Breast epithelium (tissue), 4 donors: ENCODE data around the gene NEBL. TPM values are rescaled to one million over a fixed set of nuclear protein-coding genes. Genes with fewer than 3 reads are reported as not detected.

Source experiments
- DNase-seq, 2 donors: peaks; one replicate each; pipeline ENCODE4 v3.0.0-alpha.2; 2019; ENCODE audit warnings: low spot score in 2 of 2
- H3K27ac ChIP-seq, 2 donors: fragments of 200-600 bp; sonication (generic) in 1 of 2; one replicate each; pipeline ENCODE4 v1.5.1; 2016 to 2019; ENCODE audit warnings: mild to moderate bottlenecking in 1 of 2
- H3K27me3 ChIP-seq, 2 donors: fragments of 200-600 bp; sonication (generic) in 1 of 2; one replicate each; pipeline versions ENCODE4 v1.5.1 to v1.6.0; 2017 to 2019; ENCODE audit warnings: control low read depth in 1 of 2, mild to moderate bottlenecking in 1 of 2
- H3K36me3 ChIP-seq: fragments of 200-600 bp; one replicate; pipeline ENCODE4 v1.5.1; 2019
- H3K4me1 ChIP-seq, 2 donors: fragments of 200-600 bp; sonication (generic); one replicate each; pipeline ENCODE4 v1.5.1; 2016 to 2019; ENCODE audit warnings: control low read depth in 1 of 2
- H3K4me3 ChIP-seq, 3 donors: fragments of 200-600 bp; sonication (generic); 1 replicate in 2 of 3; 2 replicates in 1 of 3; pipeline ENCODE4 v1.5.1; 2016 to 2019; ENCODE audit warnings: mild to moderate bottlenecking in 3 of 3, moderate library complexity in 2 of 3
- H3K9me3 ChIP-seq, 2 donors: fragments of 200-600 bp; sonication (generic) in 1 of 2; one replicate each; pipeline ENCODE4 v1.5.1; 2016 to 2019; ENCODE audit warnings: control low read depth in 1 of 2
- CTCF ChIP-seq, 3 donors: fragments of 450-650 bp; IDR thresholded peaks; one replicate each; pipeline ENCODE4 v1.5.1; 2016 to 2017; ENCODE audit warnings: antibody characterized with exemption in 3 of 3, mild to moderate bottlenecking in 3 of 3, moderate library complexity in 3 of 3
- POLR2A ChIP-seq: fragments of 450-650 bp; IDR thresholded peaks from one replicate; pipeline ENCODE4 v1.6.1; 2016; ENCODE audit warnings: antibody characterized with exemption, mild to moderate bottlenecking, moderate library complexity
- POLR2AphosphoS5 ChIP-seq, 3 donors: sonication (generic); formaldehyde crosslinking; IDR thresholded peaks; one replicate each; pipeline ENCODE4 v1.6.1; 2017; ENCODE audit warnings: antibody characterized with exemption in 3 of 3
- intact Hi-C: fragments of 100-400 bp; cut with DNase I; formaldehyde crosslinking; loops from one replicate; pipeline ENCODE4 v1.15.1; 2023; ENCODE audit warnings: low total_unique reads
- total RNA-seq, 3 donors: library from RNA; depleted of rRNA; stranded (reverse); fragments of >200 nt; gene quantifications; one replicate each; pipeline ENCODE4 v1.1.0, GENCODE V29; 2016

The NEBL gene
- total RNA-seq, 3 donors from 2014 or later: 3.8 to 313 (median 85.2) TPM

- H3K4me1 ChIP-seq: no peaks in the 10 kb centered on the region
- DNase-seq: no peak
- no peak overlapping the region for H3K27ac ChIP-seq
- H3K4me3 ChIP-seq: no peak overlapping the region
- intact Hi-C loops: no loop called here
- TF ChIP-seq CTCF (IDR thresholded peaks at IDR 0.05) (no peak), POLR2A (no peak), POLR2AphosphoS5 (IDR thresholded peaks at IDR 0.05) (no peak)
- H3K27me3 ChIP-seq: no peaks in the 10 kb centered on the region
- no peaks in the 10 kb centered on the region for H3K36me3 ChIP-seq
- H3K9me3 ChIP-seq: no peaks in the 10 kb centered on the region
These were observed 9.2 kb downstream of the NEBL start for GRCh38 chr10:20887706-20888555.

GRCh38 chr10:20885678-20886077 lies 11.4 kb downstream of the NEBL start:
- no peaks in the 10 kb centered on the region for H3K36me3 ChIP-seq
- DNase-seq: no peak
- H3K4me3 ChIP-seq: no peak overlapping the region
- H3K27ac ChIP-seq: no peak overlapping the region
- intact Hi-C loops: no loop called here
- no peak for TF ChIP-seq POLR2A
- no peak for TF ChIP-seq POLR2AphosphoS5 (IDR thresholded peaks at IDR 0.05)
- no peak for TF ChIP-seq CTCF (IDR thresholded peaks at IDR 0.05)
- H3K4me1 ChIP-seq: no peaks in the 10 kb centered on the region
- no peaks in the 10 kb centered on the region for H3K27me3 ChIP-seq
- no peaks in the 10 kb centered on the region for H3K9me3 ChIP-seq

- no peak for DNase-seq
- H3K9me3 ChIP-seq: no peaks in the 10 kb centered on the region
- H3K36me3 ChIP-seq: no peaks in the 10 kb centered on the region
- no peak for TF ChIP-seq POLR2A
- TF ChIP-seq POLR2AphosphoS5 (IDR thresholded peaks at IDR 0.05): no peak
- TF ChIP-seq CTCF (IDR thresholded peaks at IDR 0.05): no peak
- H3K27ac ChIP-seq: no peak overlapping the region
- intact Hi-C loops: no loop called here
- no peaks in the 10 kb centered on the region for H3K27me3 ChIP-seq
- no peak overlapping the region for H3K4me3 ChIP-seq
- no peaks in the 10 kb centered on the region for H3K4me1 ChIP-seq
These were observed 13.6 kb downstream of the NEBL start for GRCh38 chr10:20883552-20883951.

- Histone ChIP-seq H3K4me3 (no peak overlapping the region), H3K9me3 (no peaks in the 10 kb centered on the region), H3K27me3 (no peaks in the 10 kb centered on the region), H3K27ac (no peak overlapping the region), H3K4me1 (no peaks in the 10 kb centered on the region), H3K36me3 (no peaks in the 10 kb centered on the region)
- intact Hi-C loops: no loop called here
- no peak for DNase-seq
- TF ChIP-seq POLR2AphosphoS5 (IDR thresholded peaks at IDR 0.05): no peak
- TF ChIP-seq POLR2A: no peak
- no peak for TF ChIP-seq CTCF (IDR thresholded peaks at IDR 0.05)
These were observed 15.0 kb downstream of the NEBL start for GRCh38 chr10:20882091-20882490.

GRCh38 chr10:20879136-20879535 lies 18.0 kb downstream of the NEBL start:
- no peaks in the 10 kb centered on the region for H3K4me1 ChIP-seq

More at GRCh38 chr10:20879136-20879535, 18.0 kb downstream of the NEBL start:
- no peak for TF ChIP-seq POLR2A
- TF ChIP-seq CTCF (IDR thresholded peaks at IDR 0.05): no peak
- no peak for TF ChIP-seq POLR2AphosphoS5 (IDR thresholded peaks at IDR 0.05)
- H3K27me3 ChIP-seq: no peaks in the 10 kb centered on the region
- H3K36me3 ChIP-seq: no peaks in the 10 kb centered on the region
- no peak overlapping the region for H3K27ac ChIP-seq
- intact Hi-C loops: no loop called here
- H3K4me3 ChIP-seq: no peak overlapping the region
- no peaks in the 10 kb centered on the region for H3K9me3 ChIP-seq
- DNase-seq: no peak
